SIG-M5 treated with dmso at 0.1 percent for 504 hours (cell line): ENCODE measurements around the gene CLEC1A.

Source experiments
- DNase-seq: peaks from one replicate; lab custom pipeline; 2025; ENCODE audit not compliant: unreplicated experiment; lab: John Stamatoyannopoulos, UW

Gene CLEC1A, protein sequence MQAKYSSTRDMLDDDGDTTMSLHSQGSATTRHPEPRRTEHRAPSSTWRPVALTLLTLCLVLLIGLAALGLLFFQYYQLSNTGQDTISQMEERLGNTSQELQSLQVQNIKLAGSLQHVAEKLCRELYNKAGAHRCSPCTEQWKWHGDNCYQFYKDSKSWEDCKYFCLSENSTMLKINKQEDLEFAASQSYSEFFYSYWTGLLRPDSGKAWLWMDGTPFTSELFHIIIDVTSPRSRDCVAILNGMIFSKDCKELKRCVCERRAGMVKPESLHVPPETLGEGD

DNA sequence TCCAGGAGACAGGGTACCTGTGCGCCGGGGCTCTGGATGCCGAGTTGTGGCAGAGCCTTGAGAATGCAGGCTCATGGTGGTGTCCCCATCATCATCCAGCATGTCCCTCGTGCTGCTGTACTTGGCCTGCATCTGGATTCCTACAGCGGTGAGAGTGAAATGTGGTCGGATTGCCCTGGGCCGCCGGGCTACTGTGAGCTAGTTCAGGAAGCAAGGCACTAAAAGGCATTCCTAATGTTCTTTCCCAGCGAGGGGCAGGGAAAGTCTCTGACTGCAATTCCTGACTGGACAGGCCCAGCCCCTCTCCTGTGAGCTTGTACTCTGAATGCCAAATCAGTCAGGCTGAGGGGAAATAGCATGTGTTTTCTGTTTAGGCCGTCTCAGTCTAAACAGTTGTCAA lies at the start of gene CLEC1A:
TSS of gene CLEC1A (minus strand) at position 195 of the 400 bp plus-strand sequence. CDS start at position 132, 63 bp downstream.
- DNase-seq = no peak

DNA sequence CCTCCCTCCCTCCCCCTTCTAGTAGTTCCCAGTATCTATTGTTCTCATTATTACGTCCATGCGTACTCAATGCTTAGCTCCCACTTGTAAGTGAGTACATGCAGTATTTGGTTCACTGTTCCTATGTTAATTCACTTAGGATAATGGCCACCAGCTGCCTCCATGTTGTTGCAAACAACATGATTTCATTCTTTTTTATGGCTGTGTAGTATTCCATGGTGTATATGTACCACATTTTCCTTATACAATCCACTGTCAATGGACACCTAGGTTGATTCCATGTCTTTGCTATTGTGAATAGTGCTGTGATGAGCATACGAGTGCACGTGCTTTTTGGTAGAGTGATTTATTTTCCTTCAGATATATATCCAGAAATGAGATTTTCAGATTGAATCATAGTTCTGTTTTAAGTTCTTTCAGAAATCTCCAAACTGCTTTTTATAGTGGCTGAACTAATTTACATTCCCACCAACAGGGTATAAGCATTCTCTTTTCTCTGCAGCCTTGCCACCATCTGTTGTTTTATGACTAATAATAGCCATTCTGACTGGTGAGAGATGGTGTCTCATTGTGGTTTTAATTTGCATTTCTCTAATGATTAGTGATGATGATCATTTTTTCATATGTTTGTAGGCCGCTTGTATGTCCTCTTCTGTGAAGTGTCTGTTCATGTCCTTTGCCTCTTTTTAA lies 49.1 kb upstream of the CLEC1A start:
- DNase-seq = no peak

DNA sequence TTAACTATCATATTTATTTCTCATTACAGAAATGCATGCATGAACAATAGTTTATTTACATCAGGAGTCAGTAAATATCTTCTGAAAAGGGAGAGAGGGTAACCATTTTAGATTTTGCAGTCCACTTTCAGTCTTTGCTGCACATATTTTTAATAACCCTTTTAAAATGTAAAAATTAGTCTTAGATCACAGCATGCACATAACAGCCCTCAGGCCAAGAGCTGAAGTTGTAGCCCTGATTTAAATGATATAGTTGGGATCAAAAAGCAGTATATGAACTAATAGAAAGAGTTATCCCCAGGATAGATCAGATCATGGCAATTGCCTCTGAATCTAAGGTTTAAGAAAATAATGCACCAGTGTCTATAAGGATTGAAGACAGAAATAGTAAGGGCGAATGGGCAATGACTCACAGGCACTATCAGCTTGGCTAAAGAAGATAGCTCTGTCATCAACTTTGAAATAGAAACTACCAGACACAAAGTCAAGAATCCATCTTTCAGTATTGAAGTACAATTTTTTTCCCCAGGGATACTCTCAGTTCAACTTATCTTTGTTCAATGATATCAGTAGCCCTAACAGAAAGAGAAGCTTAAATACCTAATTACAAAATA lies 44.3 kb upstream of the CLEC1A start:
- DNase-seq = no peak

DNA sequence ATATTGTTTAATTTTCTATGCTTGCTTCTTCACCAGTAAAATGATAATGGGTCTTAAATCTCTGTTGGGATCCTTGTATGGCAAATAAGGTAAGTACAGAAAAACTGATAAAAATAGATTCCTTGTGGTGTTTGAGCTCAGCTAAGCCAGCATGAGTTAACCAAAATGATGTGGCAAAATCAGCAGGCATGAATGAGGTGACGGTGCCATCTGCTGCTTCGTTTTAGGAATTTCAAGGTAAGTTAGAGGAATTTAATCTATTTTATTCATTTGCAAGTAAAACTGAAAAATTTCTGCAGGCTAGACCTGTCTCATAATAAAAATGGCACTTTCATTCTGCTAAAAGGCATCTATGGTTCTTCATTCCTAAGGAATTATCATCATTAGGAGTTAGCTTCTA lies 41.2 kb upstream of the CLEC1A start:
- peak; percentile 79 for DNase-seq

DNA sequence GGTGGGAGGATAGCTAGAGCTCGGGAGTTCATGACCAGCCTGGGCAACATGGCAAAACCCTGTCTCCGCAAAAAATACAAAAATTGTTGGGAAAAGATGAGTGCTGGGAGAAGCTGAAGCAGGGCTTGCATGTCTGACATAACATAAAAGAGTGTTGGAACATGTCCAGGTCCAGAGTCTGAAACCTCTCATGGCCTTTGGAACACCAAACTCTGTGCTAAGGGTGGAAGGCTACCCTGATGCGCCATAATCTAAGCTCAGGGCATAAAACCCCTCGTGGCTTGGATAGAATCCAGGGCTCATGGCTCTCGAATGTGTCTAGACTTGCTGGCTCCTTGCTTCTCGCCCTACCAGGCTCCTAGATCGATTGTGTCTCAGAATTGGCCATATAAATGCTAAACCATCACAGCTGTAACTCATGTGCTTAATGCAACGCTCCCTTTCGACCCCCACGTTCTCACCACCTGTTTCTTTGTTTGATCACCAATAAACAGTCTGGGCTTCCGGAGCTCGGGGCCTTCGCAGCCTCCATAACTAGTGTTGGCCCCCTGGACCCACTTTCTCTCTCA lies 37.9 kb upstream of the CLEC1A start:
- DNase-seq = no peak

DNA sequence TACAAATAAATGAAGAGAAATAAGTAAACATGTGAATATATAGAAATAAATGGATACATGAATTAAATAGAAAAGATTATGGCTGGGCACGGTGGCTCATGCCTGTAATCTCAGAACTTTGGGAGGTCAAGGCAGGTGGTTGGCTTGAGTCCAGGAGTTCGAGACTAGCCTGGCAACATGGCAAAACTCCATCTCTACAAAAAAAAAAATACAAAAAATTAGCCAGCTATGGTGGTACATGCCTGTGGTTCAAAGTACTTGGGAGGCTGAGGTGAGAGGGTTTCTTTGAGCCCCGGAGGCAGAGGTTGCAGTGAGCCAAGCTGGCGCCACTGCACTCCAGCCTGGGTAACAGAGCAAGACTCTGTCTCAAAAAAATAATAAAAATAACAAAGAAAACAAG lies 36.3 kb upstream of the CLEC1A start:
- DNase-seq = no peak

DNA sequence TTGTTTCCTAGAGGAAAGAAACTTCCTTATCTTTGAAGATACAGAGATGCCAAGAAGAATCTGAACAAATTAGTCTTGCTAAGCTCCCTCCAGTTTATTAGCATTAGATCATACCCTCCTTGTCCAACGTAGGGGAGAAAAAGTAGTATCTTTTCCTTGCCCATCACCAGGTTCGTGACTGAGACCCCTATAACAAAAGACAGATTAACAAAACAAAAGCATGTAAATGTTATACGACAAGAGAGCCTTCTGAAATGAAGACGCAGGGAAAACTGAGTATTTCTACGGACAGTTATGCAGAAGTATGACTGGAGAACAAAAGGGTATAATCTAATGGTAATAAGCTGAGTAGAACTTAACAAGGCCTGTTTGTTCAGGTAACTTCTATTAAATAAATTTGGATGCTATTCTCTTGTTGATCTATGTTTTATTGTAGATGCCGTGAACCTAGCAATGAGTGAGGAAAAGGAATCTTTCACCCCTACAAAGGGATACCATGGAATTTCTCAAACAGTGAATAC lies 34.1 kb upstream of the CLEC1A start:
- DNase-seq = no peak

DNA sequence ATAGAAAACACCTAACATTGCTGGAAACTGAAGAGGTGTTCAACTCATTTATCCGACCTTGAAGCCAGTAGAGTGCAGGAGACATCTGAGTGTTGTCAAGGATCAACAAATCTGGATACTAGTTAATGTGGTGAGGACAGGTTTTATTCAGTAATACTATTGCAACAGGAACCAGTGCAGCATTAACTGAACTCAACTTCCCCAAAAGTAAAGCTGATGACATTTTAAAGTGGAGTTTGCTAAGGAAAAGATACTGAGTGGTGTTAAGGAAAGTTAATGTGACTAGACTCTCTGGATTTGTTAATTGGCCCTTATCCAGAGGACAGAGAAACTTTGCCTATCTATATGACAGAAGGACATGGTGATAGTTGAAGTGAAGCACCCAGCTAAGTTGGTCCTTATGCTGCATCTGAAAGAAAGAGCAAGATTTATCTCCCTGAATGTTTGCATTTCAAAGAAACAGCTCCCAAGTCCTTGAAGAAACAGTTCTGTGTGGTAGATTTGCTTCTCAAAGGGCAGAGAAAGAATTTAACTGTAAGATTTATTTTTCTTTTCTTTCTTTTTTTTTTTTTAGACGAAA lies 32.4 kb upstream of the CLEC1A start:
- peak; percentile 73 for DNase-seq

DNA sequence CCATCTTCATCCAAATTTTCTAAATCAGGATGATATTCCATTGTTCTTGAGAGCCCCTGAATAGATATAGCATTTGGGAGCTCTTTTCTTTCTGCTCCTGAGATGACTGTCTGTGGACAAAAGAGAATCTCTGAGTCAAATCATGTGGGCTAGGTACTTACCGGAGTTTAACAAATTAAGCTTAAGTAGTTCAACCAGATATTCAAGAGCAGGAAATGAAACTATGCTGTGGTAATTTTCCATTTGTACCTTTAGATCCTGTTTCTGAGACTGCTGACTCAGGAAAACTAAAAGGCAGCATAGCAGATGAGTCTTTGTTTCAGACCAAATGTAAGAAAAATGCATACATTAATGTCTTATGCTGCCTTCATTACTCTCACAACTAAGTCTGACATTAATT lies 31.3 kb upstream of the CLEC1A start, which contains the start of gene CLEC7A:
TSS of gene CLEC7A (minus strand) at position 158 of the 400 bp plus-strand sequence. CDS start at position 41, 117 bp downstream.
- DNase-seq = peak; percentile 78

DNA sequence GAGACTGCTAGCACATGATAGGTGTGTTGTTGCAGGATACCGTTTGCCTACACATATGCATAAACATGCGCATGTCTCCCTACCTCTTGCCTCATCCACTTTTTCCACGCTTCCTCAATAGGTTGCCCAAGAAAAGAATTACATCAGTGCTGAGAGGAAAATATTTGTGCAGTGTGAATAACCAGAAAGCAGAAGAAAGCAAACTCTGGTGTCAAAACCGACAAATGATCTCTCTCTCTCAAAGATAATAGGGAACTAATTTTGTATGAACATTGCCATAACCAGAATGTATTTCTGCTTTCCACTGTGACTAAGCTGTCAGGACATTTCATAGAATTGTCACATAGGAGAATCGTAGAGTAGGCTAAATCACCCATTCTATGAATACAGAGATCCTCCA lies 29.9 kb upstream of the CLEC1A start:
- peak; percentile 100 for DNase-seq

DNA sequence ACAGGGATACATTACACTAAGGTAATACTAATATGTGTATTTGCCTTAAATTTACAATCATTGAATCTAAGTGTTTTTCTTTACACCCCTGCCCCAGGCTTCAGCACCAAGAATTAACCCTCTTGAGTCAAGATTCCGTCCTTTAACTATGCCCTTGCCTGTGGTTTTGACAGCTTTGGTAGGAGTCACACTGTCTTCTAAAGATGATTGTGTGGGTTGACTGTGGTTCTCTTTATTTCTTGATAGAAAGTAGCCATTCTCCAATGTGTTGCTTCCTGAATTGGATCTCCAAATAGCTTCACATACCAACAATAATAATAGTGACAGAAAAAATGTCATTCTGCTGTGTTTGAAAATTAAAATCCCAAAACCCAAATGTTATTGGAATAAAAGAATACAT lies 27.6 kb upstream of the CLEC1A start:
- no peak for DNase-seq

DNA sequence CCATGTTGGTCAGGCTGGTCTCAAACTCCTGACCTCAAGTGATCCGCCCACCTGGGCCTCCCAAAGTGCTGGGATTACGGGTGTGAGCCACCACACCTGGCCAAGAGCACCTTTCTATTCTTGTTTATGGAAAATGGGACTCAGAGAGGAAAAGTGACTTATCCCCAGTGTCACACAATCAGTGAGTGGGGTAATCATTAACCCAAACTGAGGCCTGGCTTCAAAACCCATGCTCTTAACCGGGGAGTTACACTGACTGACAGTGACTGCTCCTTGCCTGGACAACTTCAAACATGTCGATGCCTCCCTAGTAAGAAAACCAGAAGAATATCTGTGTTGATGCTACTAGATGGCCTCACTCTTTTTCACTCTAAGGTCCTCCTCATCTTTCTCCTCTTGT lies 23.9 kb upstream of the CLEC1A start:
- DNase-seq = no peak

DNA sequence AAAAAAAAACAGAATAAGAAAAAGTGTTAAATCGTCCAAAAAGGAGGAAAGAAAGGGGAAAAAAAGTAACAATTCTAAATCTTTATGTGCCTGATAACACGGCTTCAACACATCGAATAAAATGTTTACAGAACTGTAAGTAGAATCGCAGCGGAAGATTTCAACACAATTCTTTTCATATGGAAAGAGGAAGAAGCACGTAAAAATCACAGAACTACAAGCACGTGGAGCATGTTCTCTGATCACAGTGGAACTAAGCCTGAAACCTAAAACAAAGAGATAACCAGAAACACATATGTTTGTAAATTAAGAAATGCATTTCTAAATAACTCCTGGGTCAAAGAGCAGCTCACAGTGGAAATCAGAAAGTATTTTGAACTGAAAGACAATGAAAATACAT lies 22.5 kb upstream of the CLEC1A start:
- DNase-seq = peak; percentile 94

DNA sequence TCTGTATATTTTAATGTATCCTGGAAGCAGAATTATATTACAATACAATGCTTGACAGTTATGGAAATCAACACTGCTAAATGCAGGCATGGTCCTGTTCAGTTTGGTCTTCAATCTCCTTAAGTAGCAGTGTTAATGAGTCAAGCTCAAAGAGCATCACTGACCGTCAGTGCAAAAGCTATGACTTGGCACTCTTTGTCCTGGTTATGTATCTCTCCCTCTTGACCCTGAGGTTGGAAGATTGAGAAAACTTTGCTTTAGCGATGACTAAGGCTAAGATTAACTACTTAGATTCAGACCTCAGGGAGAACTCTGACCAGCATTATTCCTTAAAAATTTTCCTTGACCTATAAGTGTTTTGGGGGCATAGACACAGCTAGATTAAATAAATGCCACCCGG lies 20.3 kb upstream of the CLEC1A start:
- DNase-seq = no peak

DNA sequence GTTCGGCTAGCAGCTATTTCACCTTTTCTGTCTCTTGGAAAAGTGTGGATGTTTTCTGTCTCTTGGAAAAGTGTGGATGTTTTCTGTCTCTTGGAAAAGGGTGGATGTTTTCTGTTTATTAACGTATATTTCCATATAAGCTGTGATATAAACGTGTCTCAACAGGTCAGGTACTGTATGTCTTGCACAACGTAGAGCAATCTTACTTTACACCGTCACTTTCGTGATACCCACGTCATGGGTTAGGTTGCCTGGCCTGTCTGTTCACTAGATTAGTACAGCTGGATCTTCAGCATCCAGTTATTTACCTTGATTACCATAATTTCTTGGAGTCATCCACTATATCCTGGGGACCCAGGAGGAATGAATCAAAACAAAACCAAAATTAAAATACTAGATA lies 17.1 kb upstream of the CLEC1A start:
- no peak for DNase-seq

DNA sequence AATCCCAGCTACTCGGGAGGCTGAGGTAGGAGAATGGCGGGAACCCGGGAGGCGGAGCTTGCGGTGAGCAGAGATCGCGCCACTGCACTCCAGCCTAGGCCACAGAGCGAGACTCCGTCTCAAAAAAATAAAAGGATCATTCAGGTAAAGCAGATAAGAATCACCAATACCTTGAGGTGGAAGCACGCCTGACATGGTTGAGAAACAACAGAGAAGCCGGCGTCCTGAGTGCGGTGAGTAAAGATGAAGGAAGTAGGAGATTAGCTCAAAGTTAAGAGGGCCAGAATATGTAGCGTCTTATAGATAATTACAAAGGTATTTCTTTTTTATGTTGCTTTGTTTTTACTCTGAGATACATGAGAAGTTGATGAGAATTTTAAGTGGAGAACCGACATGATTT lies 16.5 kb upstream of the CLEC1A start:
- no peak for DNase-seq

DNA sequence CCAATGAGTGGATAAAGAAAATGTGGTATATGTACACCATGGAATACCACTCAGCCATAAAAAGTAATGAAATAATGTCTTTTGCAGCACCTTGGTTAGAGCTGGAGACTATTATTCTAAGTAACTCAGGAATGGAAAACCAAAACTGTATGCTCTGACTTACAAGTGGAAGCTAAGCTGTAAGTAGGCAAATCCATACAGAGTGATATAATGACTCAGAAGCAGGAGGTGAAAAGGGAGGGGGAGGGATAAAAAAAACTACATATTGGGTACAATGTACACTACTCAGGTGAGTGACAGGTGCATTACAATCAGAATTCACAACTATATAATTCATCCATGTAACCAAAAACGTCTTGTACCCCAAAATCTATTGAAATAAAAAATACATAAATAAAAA lies 15.1 kb upstream of the CLEC1A start:
- no peak for DNase-seq

DNA sequence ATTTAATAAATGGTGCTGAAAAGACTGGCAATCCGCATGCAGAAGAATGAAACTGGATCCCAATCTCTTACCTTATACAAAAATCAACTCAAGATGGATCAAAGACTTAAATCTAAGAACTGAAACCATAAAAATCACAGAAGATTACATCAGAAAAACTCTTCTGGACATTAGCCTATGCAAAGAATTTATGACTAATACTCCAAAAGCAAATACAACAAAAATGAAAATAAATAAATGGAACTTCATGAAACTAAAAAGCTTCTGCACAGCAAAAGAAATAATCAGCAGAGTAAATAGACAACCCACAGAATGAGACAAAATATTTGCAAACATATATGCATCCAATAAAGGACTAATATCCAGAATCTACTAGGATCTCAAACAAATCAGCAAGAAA lies 14.3 kb upstream of the CLEC1A start:
- DNase-seq = no peak

DNA sequence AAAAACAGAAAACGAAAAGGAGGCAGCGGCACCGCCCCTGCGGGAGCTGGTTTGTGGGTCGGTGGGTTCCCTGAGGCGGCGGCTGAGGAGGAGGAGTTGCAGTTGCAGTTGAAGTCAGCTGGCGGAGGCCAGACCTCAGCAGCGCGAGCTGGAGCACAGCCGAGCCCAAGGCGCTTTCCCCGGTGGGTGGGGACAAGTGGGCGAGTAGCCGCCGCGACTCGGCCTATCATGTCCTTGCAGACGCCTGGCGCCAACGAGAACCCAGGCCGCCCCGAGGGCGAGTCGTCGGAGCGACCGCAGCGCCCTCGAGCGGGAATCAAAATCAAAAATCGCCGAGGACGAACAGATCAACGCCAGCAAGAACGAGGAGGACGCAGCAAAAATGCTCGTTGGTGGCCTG lies 12.7 kb upstream of the CLEC1A start:
- DNase-seq = no peak

DNA sequence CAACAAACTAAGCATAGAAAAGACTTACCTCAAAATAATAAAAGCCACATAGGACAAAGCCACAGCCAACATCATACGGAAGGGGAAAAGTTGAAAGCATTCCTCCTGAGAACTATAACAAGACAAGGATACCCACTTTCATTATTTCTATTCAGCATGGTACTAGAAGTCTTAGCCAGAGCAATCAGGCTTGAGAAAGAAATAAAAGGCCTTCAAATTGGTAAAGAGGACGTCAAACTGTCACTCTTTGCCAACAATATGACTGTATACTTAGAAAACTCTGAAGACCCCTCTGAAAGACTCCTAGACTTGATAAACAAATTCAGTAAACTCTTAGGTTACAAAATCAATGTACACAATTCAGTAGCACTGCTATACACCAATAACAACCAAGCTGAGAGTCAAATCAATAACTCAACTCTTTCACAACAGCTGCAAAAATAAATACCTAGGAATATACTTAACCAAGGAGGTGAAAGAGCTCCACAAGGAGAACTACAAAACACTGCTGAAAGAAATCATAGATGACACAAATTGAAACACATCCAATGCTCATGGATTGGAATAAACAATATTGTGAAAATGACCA lies 11.6 kb upstream of the CLEC1A start:
- no peak for DNase-seq

DNA sequence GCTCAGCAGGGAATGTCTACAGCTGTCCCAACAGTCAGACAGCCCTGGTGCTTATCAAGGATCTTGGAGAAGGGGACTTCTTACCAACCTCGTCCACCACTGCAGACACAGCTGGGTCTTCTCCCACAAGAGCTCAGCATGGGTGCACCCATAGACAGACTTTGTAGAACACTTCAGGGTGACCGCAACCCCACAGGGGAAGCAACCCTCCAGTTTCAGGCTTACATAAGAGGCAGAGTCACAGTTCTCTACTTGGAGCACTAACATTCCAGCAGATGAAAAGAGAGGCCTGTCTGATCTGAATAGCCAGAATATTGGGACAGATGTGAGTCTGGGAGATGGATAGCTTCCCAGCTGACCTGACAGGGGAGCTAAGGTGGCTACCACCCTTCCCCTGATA lies 3.5 kb upstream of the CLEC1A start:
- peak; percentile 92 for DNase-seq
